CD4-positive, alpha-beta T cell treated with Interleukin-4 for 1 hour (primary cell): ENCODE data around the gene BLTP1.

Experiments used
- DNase-seq, 2 donors: peaks; one replicate each; pipeline ENCODE4 v3.0.0-alpha.2; 2020 to 2022

Gene BLTP1

GRCh38 chr4:122170775-122171174 is 18.6 kb downstream of the BLTP1 start:
- no peak for DNase-seq

DNA sequence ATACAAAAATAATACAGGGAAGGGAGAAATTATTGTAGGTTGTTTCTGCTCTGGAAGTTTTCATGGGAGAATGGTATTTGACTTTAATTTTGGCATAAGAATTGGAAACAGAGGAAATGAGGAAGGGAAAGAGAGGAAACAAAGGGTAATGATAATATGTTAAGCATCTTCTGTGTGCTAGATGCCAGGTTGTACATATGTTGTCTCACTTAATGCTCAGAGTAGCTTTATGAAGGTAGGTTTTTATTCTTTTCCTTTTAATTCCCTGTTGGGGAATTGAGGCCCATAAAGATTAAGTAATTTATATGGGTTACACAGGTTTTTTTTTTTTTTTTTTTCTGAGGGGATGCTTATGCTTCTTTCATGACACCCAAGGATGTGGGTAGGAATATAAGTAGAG is 19.2 kb downstream of the BLTP1 start:
- no peak for DNase-seq

DNA sequence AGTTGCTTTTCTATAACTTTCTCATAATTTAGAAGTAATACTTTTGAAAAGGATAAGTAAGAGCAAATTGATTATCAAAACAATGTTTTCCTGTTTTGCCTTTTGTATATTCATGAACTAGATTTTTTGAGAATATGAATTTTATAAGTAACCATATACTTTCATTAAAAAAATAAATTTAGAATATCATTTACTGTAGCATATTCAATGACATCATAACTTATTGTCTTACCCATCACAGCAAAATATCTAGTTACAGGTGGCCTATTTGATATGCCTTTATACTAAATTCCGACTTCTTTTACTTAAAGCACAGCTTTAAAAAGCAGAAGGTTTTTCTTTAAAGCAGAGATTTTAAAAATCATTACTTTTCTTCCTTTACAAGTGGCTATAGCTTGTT is 20.1 kb downstream of the BLTP1 start:
- no peak for DNase-seq

GRCh38 chr4:122178961-122179360 is 26.8 kb downstream of the BLTP1 start:
- no peak for DNase-seq

- DNase-seq = no peak
These were observed 43.6 kb downstream of the BLTP1 start for GRCh38 chr4:122195718-122196117.
